Hepatic stellate cell (primary cell): Measurements from ENCODE around the gene SAPCD1.

Experiments used
- DNase-seq: peaks from one replicate; pipeline ENCODE4 v3.0.0; 2011; ENCODE audit warnings: low spot score

SAPCD1 gene

DNA sequence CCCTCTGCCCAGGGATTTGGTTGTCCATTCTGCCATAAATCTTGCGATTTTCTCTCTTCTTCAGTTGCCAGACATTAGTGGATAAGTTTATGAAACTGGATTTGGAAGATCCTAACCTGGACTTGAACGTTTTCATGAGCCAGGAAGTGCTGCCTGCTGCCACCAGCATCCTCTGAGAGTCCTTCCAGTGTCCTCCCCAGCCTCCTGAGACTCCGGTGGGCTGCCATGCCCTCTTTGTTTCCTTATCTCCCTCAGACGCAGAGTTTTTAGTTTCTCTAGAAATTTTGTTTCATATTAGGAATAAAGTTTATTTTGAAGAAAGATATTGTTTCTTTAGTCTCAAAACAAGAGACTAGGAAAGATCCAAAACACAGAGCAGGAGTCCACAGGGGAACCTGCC, at the start of gene SAPCD1:
Gene SAPCD1 (plus strand): TSS at position 301 of the 400 bp plus-strand sequence. CDS start 399 bp downstream, outside the sequence.
- no peak for DNase-seq

DNA sequence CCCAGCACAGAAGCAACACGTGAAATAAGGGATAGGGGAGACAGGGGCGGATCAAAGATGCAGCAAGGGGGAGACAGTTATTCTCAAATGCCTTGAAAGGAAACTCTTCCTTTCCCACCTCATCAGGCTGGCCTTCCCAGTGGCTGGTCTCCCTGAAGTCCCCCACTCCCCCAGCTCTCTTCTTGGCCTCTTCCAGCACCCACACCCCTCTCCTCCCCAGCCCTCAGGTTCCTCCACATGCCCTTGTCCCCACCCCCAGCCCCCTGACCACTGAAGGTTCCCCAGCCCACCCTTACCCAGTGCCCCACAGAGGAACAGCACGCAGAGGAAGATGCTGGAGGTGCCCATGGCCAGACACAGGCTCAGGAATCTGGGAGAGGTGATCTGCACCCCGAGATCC, 49.0 kb upstream of the SAPCD1 start:
- no peak for DNase-seq

DNA sequence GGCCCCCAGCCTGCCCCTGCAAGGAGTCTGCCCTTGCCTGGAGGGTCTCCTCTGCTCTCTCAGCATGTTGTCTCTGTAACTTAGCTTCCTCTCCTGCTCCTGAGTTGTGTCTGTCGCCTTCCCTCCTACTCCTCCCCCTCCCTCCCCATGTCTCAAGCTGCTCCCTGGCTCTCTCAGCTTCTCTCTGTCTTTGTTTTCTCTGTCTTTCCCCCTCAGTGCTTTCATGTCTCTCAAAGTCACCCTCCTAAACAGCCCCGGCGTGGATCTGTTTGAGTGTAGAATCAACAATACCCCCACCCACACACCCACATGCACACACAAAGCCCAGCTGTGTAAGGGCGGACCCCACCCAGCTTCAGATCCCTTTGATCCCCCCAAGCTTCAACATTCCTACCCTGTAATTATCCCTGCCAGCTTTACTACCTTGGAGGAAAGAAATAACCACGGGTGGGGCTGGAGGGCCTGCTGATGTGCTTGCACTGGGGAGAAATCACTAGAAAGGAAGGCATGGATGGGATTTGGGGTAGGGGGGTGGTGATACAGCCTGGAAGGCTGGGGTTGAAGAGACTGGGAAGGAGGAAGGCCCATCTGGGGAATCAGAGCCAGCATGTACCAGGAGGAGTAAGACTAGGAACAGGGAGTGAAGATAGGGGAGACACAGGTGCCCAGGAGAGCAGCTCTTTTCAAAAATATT, 48.3 kb upstream of the SAPCD1 start:
- DNase-seq = no peak

DNA sequence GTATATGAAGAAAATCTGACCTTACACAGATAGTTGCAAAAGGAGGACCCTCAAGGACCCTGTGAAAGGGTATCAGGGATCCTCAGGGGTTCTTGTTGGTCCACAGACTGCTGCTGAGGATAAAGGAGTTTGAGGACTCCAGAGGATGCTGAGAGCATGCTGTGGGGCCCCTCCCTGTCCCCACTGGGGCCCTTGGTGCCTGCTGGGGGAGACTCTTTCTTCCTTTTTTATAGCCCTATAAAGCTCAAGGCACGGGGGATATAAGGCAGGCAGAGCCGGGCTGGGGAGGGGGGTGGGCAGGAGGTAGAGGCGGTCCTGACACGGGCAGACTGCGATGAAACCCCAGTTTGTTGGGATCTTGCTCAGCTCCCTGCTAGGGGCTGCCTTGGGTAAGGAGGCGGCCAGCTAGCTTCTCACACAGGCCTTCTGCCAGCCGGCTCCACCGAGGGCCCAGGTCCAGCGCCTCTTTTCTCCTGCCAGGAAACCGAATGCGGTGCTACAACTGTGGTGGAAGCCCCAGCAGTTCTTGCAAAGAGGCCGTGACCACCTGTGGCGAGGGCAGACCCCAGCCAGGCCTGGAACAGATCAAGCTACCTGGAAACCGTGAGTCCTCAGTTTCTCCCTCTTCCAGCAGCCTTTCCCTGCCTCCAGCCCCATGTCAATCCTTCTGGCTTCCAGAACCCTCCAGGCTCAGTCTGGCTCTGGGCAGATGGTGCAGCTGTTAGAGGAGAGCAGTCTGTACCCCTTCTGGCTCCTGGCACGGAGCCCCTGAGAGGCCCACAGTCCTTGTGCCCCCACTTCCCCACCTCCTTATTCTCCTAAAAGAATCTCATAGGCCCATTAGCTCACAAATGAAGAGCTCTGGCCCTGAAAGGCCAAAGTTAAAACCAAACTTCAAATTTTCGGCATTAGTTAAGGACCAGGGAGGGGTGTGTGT, 47.2 kb upstream of the SAPCD1 start, which contains the start of gene LY6G6D:
Gene LY6G6D (plus strand): TSS at position 327 of the 937 bp plus-strand sequence. CDS start 8 bp downstream, at position 335.
- DNase-seq = no peak

DNA sequence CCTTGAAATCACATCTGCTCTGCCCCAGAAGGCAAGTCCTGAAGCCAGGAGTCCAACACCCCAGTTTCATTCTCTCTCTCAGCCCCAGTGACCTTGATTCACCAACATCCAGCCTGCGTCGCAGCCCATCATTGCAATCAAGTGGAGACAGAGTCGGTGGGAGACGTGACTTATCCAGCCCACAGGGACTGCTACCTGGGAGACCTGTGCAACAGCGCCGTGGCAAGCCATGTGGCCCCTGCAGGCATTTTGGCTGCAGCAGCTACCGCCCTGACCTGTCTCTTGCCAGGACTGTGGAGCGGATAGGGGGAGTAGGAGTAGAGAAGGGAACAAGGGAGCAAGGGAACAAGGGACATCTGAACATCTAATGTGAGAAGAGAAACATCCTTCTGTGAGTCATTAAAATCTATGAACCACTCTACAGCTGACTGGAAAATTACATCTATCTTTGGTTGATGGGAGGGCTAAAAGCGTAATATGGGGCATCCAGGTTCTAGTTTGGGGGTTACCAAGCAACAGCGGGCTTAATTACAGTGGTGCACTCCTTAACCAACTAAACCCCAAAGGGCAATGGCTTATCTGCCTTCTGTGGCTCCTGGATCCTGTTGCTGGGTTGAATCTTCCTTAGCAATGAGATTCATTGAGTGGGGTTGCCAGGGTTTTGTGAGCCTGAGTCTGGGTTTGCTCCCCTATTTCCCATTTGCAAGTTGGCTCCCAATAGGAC, 44.8 kb upstream of the SAPCD1 start:
- no peak for DNase-seq

DNA sequence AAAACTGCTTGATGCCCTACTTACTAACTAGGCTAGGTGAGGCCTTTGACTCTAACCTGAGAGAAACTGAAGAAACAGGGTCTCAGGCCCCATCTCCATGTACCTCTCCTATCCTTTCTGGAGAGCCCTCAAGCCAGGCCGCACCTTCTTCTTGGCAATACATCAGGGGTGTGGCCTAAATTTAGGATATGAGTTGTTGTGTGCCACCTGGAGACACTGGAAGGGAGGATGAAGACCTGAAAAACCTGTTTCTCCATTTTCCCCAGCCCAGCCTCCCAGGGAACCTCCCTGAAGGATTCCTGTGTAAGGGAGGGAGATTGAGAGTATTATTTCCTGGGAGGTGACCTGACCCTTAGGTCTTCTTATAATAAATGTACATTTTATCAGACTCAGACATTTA, 44.2 kb upstream of the SAPCD1 start:
- no peak for DNase-seq

DNA sequence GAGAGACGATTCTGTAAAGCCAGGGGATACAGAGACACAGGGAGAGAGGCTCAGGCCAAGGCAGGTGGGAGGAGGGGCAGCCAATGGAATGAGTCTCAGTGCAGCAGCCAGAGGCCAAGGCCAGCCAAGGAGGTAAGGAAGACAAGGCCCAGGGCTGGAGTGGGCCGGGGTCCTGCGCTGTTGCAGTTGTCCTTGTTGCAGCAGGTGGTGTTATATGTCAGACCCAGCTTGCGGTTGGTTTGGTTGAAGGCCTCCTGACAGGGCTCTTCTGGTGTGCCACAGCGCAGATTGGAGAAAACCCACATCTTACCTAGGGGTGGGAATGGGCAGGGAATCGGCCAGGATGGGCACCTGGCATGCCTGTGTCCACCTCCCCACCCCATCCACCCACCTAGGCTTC, 43.5 kb upstream of the SAPCD1 start:
- no peak for DNase-seq

DNA sequence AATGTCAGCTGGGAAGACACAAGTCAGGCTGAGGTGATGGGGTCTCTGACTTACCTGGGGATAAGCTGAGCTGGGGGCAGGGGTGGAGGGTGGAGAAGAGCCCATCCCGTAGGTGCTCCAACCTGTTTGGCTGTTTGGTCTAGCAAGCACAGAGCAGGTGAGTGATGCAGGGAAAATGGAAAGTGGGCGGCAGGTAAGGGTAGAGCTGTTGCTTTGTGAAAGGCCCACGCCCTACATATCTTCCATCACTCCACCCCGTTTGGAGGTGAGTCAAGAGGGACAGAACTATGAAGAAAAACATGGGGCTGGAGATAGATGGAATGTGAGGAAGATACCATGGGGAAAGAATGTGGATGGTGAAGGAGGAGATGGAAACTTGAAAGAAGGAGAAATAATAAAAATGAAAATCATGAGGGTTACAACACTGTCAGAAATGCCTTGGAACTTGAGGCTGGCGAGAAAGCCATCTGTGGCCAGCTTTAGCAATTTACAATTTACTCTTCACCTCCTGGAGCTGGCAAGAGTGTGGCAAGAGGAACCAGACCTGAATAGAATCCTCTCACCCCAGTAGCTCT, 42.2 kb upstream of the SAPCD1 start:
- DNase-seq = no peak

DNA sequence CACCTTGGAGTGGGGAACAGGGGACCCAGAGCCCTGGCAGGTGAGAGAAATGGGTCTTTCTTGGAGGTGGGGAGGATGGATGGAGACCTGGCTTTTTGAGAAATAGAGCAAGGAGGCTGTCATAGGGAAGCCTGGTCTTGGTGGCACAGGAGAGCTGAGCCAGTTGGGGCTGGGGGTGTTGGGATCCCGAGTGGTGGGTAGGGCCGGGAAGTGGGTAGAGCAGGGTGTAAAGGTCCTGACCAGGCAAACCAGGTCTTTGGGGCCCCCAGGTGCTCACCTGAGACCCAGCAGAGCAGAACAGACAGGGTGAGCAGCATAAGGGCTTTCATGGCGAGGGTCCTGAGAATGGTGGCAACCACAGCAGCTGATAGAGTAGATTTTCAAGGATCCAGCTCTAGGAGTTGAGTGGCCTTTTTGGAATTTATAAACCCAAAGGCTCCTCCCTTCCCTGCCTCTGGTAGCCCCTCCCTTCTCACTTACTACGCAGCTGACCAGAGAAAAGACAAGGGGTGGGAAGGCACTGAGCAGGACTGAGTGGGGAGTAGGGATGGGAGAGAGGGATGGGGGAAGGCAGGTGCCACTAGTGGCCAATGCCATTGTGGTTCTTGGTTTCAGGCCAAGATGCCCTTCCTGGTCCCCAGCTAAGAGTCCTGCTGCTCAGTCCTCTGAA, 41.0 kb upstream of the SAPCD1 start, which contains the start of gene LY6G6C:
Gene LY6G6C (minus strand): TSS at position 396 of the 670 bp plus-strand sequence. CDS start 67 bp downstream, at position 329.
- DNase-seq = no peak

DNA sequence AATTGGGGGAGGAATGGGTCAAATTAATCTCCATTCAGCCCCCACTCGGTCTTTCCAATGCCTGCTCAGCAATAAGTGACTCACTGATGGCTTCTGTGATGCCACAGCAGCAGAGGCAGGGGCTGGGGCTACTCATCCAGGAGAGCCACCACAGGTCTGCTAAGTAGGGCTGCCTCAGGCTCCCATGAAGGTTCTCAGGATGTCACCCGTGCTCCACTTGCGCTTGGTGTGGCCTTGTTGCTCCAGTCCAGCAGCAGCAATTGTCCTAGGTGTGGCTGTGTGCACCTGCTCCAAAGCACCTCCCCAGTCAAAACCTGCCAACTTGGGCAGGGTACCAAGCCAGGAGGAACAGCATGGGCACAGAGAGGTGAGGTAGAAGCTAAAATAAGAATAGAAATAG, 40.3 kb upstream of the SAPCD1 start:
- no peak for DNase-seq

DNA sequence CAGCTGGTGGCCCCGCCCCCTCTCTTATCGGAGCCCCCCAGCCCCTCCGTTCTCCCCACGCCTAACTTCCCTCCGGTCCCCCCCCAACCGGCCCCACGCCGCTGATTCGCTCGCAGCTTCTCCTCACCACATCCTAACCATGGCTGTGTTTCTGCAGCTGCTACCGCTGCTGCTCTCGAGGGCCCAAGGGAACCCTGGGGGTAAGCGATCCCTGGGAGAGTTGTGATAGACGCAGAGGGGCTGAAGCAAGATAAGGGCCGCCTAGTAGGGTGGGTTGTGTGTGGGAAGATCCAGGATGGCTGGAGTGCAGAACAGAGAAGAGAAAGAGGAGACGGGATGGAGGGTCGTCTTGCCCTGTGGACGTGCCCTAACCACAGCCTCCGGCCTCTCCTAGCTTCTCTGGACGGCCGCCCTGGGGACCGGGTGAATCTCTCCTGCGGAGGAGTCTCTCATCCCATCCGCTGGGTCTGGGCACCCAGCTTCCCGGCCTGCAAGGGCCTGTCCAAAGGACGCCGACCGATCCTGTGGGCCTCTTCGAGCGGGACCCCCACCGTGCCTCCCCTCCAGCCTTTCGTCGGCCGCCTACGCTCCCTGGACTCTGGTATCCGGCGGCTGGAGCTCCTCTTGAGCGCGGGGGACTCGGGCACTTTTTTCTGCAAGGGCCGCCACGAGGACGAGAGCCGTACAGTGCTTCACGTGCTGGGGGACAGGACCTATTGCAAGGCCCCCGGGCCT, 39.0 kb upstream of the SAPCD1 start, which contains the start of gene MPIG6B:
Gene MPIG6B (plus strand): TSS at position 129 of the 735 bp plus-strand sequence. CDS start 11 bp downstream, at position 140.
- no peak for DNase-seq

DNA sequence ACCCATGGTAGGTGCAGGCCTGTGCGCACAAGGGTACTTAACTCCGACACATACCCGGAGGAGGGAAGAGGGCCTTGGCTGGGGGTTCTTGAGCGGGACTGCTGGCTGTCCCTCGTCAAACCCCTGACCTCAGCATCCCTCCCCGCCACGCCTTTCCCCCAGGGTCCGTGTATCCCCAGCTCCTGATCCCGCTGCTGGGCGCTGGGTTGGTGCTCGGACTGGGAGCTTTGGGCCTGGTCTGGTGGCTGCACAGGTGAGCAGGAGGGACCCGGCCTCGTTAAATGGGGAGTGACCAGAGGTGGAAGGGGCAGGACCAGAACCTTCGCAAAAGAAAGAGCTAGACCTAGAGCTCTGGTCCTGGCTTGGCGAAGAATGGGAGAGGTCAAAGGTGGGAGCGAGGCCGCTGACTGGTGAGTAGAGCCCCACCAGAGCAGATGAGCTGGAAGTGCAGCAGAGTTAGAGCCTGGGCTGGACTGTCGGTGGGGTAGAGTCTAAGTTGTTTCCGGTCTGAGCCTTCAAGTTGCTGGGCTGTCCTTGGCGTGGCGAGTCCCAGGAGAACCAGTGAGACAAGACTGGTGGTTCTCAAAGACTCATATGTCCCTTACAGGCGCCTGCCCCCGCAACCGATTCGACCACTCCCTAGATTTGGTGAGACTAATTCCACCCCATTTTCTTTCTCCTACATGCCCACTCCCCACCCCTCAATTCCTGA, 38.3 kb upstream of the SAPCD1 start:
- no peak for DNase-seq

DNA sequence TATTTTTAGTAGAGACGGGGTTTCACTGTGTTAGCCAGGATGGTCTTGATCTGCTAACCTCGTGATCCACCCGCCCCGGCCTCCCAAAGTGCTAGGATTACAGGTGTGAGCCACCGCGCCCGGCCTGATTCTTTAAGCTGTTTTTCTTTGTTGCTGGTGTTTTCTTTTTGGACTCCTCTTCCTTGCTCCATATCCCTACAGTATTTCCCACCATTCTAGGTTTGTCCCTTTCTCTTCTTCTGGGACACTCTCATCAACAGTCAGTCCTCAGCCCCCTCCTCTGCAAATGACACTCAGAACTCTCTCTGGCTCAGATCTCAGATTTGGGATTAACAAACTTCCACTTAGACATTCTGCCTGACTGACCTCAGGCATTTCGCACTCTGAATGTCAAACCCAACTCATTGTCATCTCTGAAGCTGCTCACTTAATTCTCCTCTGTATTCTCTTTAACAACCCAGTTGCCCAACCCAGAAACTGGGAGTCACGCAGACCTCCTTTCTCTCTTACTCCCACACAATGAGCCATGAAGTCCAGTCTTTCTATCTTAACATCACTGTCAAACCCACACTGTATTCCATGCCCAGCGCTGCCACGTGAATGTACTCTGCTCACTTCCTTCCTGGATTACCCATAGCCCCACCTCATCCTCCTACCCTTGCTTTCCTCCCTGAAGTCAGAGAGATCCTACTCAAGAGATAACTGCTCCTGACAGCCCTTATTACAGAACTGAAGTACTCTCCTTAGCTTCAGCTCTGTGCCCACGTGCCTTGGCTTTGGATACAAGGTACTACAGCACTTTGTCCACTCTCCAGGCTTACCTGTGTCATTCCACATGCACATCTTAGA, 36.7 kb upstream of the SAPCD1 start:
- DNase-seq = no peak

DNA sequence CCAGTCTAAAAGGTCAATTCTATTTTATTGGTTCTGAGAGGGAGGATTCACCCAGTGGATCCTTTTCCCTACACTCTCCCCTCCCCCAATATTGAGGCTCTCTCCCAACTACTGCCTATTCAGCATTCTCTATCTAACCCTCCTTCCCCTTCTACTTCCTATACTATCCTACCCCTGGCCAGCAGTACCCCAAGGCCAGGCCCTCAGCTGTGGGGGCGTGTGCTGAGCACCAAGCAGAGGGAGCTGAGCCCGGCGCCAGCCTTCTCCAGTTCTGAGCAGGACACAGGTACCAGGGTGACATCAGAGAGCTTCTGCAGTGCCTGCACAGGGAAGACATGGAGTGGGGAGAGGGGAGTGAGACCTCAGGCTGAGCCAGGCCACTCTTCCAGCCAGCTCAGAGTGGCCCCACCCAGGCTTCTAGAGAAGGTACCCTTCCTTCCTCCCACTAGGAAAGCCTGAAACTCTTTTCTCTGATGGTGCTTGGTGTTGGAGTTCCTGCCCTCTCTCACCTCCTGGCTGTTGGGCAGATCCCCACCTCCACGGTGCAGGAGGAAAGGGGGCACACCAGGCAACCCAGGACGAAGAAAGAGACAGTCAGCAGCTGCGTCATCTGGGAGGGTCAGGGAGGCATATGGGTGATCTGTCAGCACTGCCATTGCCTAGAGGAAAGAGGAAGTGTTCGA, 35.3 kb upstream of the SAPCD1 start:
- no peak for DNase-seq

DNA sequence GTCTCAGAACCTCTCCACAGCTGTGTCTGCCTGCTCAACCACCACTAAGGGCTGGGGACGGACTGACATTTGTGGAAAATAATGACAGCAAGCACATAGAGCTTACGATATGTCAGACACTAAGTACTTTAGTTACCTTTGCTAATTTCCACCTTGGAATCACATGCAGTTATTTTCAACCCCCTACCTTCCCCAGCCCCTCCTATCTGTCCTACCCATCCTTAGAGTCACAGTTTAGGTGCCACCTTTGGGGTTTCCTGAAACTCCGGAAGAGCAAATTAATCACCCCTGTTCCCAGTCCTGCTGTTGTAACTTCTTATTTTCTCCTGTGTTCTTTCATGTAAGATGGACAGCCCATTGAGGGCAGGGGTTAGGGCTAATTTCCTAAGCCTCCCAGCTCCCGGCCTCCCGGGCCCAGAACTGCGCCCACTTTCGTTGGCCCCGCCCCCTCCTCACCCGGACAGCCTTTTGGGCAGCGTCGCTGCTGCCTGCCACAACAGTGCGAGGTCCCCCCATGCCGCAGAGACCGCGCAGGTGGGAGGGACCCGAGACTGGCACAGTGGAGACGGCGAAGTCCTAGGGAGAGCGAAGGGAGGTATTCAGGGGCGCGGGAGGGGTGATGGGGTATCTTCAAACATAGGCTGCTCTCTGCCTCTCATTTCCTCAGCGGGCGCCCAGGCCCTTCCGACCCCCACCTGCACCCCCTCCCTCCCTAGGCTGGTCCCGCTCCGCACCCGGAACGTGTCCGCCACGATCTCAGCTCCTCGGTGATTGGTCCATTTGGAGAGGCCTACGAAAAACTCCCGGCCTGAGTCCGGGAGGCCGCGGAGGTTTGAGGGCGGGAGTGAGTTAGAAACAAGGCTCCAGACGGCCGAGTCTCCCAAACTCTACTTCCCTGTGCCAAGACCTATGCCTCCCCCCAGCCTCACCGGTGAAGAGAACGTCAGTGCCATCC, 34.5 kb upstream of the SAPCD1 start:
- no peak for DNase-seq

DNA sequence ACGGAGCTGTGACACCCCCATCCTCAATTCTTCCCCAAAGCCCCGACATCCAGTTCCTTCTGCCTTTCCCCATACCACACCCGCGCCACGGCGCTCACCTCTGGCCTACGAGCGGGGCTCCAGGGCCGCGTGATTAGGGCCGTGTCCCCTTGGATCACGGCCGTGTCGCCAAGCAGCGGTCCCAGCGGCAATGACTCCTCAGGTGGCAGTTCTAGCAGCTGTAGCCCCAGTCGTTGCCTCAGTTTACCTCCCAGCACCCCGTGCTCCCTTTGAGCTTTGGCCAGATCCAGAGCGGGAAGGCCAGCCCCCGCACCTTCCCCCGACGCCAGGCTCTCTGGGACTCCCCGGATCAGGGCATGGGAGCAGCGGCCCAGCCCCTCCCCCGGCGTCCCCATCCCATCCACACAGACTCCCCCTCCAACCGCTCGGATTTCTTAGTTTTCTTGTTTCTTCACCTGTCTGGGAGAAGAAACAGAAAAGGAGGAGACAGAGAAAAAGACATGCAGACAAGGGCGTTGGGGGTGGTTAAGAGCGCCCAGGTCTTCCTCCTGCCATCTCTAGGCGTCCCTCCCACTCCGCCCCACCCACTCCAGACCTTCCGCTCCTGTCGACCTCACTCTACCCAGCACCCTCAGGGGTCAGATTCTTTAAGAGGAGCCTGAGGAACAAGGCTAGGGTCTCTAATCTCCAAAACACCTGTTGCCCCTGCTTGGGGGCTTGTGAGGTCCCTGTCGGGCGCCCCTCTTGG, 33.5 kb upstream of the SAPCD1 start, which contains the start of gene DDAH2:
Gene DDAH2 (minus strand): TSS at position 533 of the 748 bp plus-strand sequence. CDS start 138 bp downstream, at position 395.
- DNase-seq = no peak
